ENCODE data around the gene SLC22A23.

The SLC22A23 gene

GRCh38 chr6:3280866-3281465 is 175.9 kb downstream of the SLC22A23 start:
- DNase-seq: peak; percentile 17

GRCh38 chr6:3280091-3280490 is 176.8 kb downstream of the SLC22A23 start:
- DNase-seq: peak; percentile 21

- DNase-seq: no peak
These were observed 178.2 kb downstream of the SLC22A23 start for GRCh38 chr6:3278691-3279090.

- peak; percentile 21 for DNase-seq
These were observed 178.9 kb downstream of the SLC22A23 start for GRCh38 chr6:3277851-3278416.

GRCh38 chr6:3277251-3277650 is 179.6 kb downstream of the SLC22A23 start:
- DNase-seq: peak; percentile 22

- DNase-seq: peak; percentile 20
These were observed 180.4 kb downstream of the SLC22A23 start for GRCh38 chr6:3276174-3277167.

- no peak for DNase-seq
These were observed 182.9 kb downstream of the SLC22A23 start for GRCh38 chr6:3273707-3274521.

- no peak for DNase-seq
These were observed 183.8 kb downstream of the SLC22A23 start for GRCh38 chr6:3272911-3273547.

GRCh38 chr6:3271756-3272155 is 185.1 kb downstream of the SLC22A23 start:
- DNase-seq: no peak

- DNase-seq: no peak
These were observed 186.6 kb downstream of the SLC22A23 start for GRCh38 chr6:3270258-3270657.

GRCh38 chr6:3269281-3269975 is 187.4 kb downstream of the SLC22A23 start:
- DNase-seq: no peak

GRCh38 chr6:3268680-3269079 is 188.2 kb downstream of the SLC22A23 start:
- no peak for DNase-seq

- no peak for DNase-seq
These were observed 189.7 kb downstream of the SLC22A23 start for GRCh38 chr6:3267162-3267561.

- no peak for DNase-seq
These were observed 190.7 kb downstream of the SLC22A23 start for GRCh38 chr6:3266170-3266569.

- DNase-seq: no peak
These were observed 191.2 kb downstream of the SLC22A23 start for GRCh38 chr6:3265671-3266070.

GRCh38 chr6:3264356-3264755 is 192.5 kb downstream of the SLC22A23 start:
- no peak for DNase-seq

- DNase-seq: no peak
These were observed 193.8 kb downstream of the SLC22A23 start for GRCh38 chr6:3263096-3263495.

- DNase-seq: no peak
These were observed 194.9 kb downstream of the SLC22A23 start for GRCh38 chr6:3261921-3262320.

GRCh38 chr6:3261518-3261820 is 195.4 kb downstream of the SLC22A23 start:
- no peak for DNase-seq

- DNase-seq: no peak
These were observed 195.9 kb downstream of the SLC22A23 start for GRCh38 chr6:3260772-3261517.

GRCh38 chr6:3260296-3260695 is 196.6 kb downstream of the SLC22A23 start:
- no peak for DNase-seq

Data from left hindlimb (tissue), 1 donor.